ENCODE measurements around the gene PIK3R2.

DNA sequence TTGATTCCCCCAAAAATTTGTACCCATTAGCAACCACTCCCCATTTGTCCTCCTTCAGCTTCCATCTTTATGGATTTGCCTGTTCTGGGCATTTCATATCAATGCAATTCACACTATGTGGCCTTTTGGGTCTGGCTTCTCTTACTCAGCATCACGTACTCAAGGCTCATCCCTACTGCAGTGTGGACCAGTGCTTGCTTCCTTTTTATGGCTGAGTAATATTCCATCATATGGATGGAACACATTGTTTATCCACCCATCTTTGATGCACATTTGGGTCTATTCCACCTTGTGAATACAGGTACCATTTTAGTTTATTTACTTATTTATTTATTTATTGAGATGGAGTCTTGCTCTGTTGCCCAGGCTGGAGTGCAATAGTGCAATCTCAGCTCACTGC lies 12.5 kb upstream of the PIK3R2 start:
- TF ChIP-seq TAF1 (IDR thresholded peaks at IDR 0.05; ENCODE audit: low read depth) (no peak), EGR1 (IDR thresholded peaks at IDR 0.05) (no peak), EP300 (IDR thresholded peaks at IDR 0.05; ENCODE audit: borderline replicate concordance) (no peak), RAD21 (IDR thresholded peaks at IDR 0.05; ENCODE audit: low read depth) (no peak), ZBTB7A (IDR thresholded peaks at IDR 0.05; ENCODE audit: low read depth) (no peak), NFIC (IDR thresholded peaks at IDR 0.05) (no peak), FOXM1 (IDR thresholded peaks at IDR 0.05; ENCODE audit: borderline replicate concordance, low read depth) (no peak), YY1 (IDR thresholded peaks at IDR 0.05; ENCODE audit: low read depth) (no peak), TCF12 (IDR thresholded peaks at IDR 0.05; ENCODE audit: low read depth) (no peak), CEBPB (IDR thresholded peaks at IDR 0.05) (no peak), CREB1 (IDR thresholded peaks at IDR 0.05; ENCODE audit: low read depth) (no peak)
- TF ChIP-seq, protein P1, sequence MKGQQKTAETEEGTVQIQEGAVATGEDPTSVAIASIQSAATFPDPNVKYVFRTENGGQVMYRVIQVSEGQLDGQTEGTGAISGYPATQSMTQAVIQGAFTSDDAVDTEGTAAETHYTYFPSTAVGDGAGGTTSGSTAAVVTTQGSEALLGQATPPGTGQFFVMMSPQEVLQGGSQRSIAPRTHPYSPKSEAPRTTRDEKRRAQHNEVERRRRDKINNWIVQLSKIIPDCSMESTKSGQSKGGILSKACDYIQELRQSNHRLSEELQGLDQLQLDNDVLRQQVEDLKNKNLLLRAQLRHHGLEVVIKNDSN (IDR thresholded peaks at IDR 0.05), result no peak
- TF ChIP-seq, protein P2, sequence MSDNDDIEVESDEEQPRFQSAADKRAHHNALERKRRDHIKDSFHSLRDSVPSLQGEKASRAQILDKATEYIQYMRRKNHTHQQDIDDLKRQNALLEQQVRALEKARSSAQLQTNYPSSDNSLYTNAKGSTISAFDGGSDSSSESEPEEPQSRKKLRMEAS (IDR thresholded peaks at IDR 0.05), result no peak
- TF ChIP-seq, protein P3, sequence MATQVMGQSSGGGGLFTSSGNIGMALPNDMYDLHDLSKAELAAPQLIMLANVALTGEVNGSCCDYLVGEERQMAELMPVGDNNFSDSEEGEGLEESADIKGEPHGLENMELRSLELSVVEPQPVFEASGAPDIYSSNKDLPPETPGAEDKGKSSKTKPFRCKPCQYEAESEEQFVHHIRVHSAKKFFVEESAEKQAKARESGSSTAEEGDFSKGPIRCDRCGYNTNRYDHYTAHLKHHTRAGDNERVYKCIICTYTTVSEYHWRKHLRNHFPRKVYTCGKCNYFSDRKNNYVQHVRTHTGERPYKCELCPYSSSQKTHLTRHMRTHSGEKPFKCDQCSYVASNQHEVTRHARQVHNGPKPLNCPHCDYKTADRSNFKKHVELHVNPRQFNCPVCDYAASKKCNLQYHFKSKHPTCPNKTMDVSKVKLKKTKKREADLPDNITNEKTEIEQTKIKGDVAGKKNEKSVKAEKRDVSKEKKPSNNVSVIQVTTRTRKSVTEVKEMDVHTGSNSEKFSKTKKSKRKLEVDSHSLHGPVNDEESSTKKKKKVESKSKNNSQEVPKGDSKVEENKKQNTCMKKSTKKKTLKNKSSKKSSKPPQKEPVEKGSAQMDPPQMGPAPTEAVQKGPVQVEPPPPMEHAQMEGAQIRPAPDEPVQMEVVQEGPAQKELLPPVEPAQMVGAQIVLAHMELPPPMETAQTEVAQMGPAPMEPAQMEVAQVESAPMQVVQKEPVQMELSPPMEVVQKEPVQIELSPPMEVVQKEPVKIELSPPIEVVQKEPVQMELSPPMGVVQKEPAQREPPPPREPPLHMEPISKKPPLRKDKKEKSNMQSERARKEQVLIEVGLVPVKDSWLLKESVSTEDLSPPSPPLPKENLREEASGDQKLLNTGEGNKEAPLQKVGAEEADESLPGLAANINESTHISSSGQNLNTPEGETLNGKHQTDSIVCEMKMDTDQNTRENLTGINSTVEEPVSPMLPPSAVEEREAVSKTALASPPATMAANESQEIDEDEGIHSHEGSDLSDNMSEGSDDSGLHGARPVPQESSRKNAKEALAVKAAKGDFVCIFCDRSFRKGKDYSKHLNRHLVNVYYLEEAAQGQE (IDR thresholded peaks at IDR 0.05; ENCODE audit: low read depth), result no peak
